GM19452 (cell line): ENCODE results near the gene IDH1.
"Not testable (repeated sequence)": the region's sequence is repeated elsewhere in the genome, so short reads cannot be mapped to it uniquely, and the experiment has no call there.

Experiments used
- ATAC-seq: cut with Tn5 transposase; IDR thresholded peaks from one replicate; pipeline ENCODE4 v1.9.1; 2021; ENCODE audit not compliant: unreplicated experiment

IDH1 gene

DNA sequence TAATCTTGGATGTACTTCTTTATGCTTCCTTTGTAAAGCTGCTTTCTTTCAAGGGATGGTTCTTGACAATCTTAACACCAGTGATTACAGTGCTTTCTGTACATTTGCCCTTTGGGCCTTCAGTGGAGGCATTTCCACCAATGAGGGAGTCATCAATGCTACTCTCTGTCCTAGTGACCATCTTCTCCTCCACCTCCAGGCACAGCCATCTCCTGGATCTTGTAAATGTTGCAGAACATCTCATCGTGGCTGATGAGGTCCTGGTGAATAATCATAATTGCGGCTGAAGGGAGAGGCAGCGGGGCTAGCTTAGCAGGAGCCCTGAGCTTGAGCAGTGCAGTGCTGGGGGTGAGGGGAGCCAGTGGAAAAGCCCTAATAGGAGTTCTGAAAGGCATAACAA, 32.5 kb downstream of the IDH1 start:
- no peak for ATAC-seq

DNA sequence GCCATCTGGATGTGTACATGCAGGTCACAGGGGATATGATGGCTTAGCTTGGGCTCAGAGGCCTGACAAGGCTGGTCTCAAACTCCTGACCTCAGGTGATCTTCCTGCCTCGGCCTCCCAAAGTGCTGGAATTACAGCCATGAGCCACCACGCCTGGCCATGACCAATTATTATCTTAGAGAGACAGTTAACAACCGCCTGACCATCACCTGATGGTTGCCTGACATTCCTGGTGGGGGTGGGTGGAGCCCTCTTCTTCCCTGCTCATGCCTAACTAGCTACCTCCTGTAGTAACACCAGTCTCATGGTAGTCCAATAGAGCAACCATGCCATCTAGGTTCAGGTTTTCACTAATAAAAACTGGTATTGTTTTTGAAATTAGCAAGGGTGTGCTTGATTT, 33.0 kb downstream of the IDH1 start:
- not testable (repeated sequence) for ATAC-seq

DNA sequence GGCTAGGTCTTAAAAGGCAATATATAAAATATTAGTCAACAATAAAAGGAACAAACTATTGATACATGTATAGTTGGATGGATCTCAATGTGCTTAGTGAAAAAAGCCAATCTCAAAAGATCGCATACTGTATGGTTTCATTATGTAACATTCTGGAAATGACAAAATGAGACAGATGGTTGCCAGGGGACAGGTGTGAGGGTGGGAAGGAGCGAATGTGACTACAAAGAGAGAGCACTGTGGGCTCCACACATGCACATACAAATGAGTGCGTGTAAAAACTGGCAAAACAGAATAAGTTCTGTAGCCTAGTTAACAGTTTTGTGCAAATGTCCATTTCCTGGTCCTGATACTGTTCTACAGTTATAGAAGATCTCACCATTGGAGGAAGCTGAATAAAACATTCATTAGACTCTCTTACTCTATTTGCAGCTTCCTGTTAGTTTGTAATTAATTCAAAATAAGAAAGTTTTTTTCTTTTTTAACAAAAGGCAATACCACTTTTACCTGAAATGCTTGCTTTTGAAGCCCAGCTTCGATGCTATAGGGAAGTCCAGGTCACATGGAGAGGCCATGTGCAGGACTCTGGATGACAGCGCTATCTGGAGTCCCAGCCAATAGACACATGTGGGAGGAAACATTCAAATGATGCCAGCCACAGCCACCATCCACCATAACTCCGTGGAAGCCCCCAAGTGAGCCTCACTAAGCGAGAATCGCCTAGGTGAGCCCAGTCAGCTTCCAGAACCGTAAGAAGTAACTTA, 44.0 kb downstream of the IDH1 start:
- ATAC-seq = no peak

DNA sequence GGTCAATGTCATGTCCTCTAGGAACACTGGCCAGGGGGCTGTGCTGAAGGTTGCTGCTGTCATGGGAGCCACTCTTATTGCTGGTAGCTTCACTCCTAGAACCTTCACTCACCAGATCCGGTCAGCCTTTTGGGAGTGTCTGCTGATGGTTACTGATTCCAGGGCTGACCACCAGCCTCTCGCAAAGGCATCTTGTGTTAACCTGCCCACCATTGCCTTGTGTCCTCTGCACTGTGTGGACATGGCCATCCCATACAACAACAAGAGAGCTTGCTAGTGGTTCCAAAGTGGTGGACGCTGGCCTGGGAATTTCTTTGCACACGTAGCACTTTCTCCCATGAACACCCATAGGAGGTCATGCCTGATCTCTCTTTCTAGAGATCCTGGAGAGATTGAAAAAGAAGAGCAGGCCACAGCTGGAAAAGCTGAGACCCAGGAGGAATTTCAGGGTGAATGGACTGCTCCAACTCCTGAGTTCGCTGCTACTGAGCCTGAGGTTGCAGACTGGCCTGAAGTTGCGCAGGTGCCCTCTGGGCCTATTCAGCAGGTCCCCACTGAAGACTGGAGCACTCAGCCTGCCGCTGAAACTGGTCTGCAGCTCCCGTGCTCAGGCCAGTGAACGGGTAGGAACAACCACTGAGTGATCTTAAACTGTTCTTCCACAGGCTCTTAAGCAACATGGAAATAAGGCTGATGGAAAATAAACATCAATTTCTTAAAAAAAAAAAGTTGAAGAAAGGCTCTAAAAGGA, 46.4 kb downstream of the IDH1 start:
- ATAC-seq = no peak

DNA sequence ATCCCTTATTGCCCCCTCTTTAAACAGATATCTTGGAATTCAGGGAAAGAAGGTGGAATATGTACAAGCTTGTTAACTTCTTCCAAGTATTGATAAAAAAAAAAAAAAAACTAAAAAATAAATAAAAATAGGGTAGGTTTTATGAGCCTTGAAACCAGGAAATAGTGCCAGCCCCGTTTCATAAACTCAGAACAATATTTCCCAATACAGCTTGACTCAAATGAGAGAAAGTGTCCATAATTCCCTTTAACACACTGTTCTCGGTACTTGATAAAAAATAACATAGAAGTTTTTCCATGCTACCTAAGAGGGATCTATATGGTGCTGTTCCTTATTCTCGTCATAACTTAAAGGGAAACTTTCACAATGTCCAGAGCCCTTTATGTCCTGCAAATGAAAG, 47.1 kb downstream of the IDH1 start:
- ATAC-seq = no peak

DNA sequence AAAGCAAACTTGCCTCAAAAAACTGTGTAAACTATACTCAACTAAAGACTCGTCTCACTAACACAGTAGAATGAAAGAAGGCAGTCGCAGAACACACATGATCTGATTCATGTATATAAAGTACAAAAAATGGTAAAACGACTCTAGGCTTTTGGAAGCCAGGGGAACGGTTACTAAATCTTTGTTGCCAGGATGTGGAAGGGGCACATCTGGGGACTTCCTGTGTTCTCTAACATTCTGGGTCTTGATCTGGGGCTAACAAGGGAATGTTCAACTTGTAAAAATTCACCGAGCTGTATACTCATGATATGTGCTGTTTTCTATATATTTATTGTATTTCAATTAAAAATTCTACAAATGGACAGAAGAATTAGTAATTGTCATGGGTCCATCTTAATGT, 50.7 kb downstream of the IDH1 start:
- no peak for ATAC-seq

DNA sequence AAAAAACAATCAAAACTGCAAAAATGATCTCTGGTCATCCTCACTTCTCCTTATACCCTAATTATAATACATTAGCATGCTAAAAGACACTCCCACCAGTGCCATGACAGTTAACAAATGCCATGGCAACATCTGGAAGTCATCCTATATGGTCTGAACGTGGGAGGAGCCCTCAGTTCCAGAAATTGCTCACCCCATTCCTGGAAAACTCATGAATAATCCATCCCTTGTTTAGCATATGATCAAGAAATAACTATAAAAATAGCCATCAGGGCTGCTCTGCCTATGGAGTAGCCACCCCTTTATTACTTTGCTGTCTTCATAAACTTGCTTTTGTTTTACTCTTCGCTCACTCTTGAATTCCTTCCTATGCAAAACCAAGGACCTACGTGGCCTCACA, 59.3 kb downstream of the IDH1 start:
- no peak for ATAC-seq

DNA sequence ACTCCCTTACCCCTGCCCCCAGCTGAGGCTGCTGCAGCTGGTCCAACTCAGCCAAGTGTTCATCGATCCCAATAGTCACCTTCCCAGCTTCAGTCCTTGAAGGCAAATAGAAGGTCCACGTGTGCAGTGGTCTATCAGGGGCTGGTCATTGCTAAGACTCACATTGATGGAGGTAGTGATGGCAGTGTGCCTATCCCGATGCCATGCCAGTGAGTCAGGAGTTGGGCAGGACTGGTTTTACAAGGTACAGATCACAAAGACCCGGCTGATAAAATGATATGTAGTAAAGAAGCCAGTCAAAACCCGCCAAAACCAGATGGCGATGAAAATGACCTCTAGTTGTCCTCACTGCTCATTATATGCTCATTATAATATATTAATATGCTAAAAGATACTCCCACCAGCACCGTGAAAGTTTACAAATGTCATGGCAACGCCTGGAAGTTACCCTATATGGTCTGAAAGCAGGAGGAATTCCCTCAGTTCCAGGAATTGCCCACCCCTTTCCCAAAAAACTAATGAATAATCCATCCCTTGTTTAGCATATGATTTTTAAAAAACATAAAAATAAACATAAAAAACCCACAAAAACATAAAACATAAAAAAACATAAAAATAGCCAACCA, 62.1 kb downstream of the IDH1 start:
- no peak for ATAC-seq

DNA sequence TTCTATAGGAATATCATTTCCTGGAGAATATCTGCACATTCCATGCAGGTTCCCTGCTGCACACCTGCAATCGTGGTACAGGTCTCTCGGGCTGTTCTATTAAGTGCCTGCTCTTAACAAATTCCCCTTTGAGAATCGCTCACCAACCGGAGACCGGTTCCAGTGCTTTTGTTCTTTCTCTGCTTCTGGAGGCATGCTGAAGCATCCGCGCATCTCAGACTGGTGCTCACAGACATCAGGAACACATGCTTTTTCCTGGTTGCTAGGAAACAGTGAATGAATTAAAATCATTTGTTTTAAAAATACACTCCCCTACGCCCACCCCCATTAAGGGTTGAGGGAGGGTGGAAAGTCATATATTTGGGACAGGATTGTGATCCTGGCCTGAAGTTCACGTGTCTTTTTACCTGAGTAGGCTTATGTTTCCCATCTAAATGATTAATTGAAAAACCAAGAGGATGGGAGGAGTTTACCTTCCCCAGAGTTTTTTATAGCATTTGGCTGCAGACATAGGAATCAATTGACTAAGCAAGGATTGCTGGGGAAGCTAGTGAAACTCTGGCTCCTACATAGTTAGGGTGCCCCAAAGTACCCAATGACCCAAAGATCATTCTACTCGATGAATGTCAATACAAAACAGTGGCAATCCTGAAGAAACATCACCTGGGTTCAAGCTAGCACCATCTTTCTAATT, 64.9 kb downstream of the IDH1 start, which contains the start of gene C2orf80:
TSS of gene C2orf80 (minus strand) at position 221 of the 694 bp plus-strand sequence. CDS start 3,044 bp downstream, outside the sequence.
- no peak for ATAC-seq

DNA sequence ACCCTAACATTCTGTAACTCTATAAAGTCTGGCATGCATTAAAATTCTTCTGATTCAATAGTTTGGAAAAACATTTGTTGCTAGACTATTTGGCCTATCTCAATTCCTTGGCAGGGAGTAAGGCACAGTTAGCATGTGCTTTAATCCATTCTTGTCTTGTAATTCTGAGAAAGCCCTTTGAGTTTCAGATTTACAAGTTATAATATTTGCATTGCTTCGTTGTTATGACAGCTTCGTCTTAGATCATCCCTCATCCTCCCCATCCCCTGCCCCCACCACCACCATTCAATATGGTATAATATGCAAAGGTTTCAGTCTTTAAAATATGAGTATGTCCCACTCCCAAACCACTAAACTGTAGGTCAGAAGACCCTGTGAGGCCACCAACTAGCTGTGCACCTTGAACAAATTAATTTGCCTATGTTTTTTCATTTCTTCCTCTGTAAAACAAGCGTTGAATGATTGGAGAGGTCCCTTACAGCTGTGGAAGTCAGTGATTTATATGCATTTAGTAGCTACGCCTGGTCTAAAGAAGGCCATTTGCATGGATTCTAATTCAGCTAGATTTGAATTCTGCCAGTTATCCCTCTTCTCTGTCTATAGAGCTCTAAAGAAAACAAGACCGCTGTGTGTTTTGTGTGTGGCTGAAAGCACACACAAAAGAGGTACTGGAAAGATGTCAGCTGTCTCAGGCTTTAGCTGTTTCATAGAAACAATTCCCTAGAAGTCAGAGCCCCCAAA, 65.6 kb downstream of the IDH1 start:
- no peak for ATAC-seq

DNA sequence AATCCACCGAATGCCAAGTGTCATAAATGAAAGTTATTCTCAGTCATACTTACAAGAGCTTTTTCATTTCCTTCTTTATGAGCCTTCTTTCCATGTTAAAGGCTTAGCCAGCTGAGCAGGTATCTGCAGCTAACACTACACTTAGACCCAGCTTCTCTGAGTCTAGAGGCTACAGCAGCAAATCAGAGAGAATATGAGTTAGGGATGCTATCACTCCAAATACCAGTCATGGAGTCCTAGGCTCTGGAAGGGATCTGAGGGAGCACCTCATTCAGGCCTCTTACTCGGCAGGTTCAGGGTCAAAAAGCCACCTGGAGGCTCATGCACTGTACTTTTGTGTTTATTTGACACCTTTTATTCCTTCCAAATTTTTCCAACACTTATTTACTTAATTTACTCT, 68.0 kb downstream of the IDH1 start:
- ATAC-seq = no peak

DNA sequence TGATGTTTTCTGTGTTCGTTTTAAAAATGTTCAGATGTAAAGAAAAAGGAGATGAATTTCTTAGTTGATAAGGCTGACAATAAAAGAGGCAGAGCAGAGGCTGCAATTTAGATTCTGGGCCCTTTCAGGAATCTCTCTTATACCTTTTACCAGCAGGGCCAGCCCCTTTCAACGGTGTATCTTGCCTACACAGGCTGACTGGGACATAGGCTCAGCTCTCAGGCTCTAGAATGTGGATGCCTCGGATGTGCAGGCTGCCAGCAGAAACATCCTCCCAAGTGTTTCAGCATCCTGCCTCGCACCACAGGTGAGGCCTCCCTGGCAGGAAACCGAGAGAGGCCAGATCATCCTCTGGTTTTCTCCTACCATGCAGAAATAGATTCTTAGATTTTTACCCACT, 68.4 kb downstream of the IDH1 start:
- ATAC-seq = no peak
